Measurements from ENCODE around the gene FPR3. TPM values are rescaled to one million over a fixed set of nuclear protein-coding genes. Genes with fewer than 3 reads are reported as not detected.

Gene FPR3
- total and polyA plus RNA-seq, 11 donors, result 0.38 to 35.5 (median 2.9) TPM

DNA sequence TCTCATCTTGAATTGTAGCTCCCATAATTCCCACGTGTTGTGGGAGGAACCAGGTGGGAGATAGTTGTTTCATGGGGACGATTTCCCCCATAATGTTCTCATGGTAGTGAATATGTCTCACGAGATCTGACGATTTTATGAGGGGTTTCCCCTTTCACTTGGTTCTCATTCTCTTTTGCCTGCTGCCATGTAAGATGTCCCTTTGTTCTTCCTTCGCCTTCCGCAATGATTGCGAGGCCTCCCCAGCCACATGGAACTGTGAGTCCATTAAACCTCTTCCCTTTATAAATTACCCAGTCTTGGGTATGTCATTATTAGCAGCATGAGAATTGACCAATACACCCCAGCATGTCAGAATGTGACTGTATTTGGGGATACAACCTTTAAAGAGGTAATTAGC, 39.4 kb upstream of the FPR3 start:
- 81 to 84% (median 84%) methylated on average over 7 of the region's 7 CpGs for WGBS, 4 donors
- DNase-seq, result no peak
- no peak for ATAC-seq
- Histone ChIP-seq H3K4me3 (no peak overlapping the region), H3K36me3 (no peaks in the 10 kb centered on the region), H3K4me1 (peaks cover 0 to 36% (median 0%) of the 10 kb centered on the region in 12 donors), H3K27me3 (peaks cover 0 to 6% (median 0%) of the 10 kb centered on the region in 9 donors), H3K9me3 (no peaks in the 10 kb centered on the region), H3K27ac (peak overlapping the region in 1 of 12 donors; percentile 92)
- intact Hi-C loops (cut with DNase I), result no loop called here
- no peak for TF ChIP-seq POLR2A (IDR thresholded peaks at IDR 0.05)
- TF ChIP-seq, protein P1, sequence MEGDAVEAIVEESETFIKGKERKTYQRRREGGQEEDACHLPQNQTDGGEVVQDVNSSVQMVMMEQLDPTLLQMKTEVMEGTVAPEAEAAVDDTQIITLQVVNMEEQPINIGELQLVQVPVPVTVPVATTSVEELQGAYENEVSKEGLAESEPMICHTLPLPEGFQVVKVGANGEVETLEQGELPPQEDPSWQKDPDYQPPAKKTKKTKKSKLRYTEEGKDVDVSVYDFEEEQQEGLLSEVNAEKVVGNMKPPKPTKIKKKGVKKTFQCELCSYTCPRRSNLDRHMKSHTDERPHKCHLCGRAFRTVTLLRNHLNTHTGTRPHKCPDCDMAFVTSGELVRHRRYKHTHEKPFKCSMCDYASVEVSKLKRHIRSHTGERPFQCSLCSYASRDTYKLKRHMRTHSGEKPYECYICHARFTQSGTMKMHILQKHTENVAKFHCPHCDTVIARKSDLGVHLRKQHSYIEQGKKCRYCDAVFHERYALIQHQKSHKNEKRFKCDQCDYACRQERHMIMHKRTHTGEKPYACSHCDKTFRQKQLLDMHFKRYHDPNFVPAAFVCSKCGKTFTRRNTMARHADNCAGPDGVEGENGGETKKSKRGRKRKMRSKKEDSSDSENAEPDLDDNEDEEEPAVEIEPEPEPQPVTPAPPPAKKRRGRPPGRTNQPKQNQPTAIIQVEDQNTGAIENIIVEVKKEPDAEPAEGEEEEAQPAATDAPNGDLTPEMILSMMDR (IDR thresholded peaks at IDR 0.05), result no peak

DNA sequence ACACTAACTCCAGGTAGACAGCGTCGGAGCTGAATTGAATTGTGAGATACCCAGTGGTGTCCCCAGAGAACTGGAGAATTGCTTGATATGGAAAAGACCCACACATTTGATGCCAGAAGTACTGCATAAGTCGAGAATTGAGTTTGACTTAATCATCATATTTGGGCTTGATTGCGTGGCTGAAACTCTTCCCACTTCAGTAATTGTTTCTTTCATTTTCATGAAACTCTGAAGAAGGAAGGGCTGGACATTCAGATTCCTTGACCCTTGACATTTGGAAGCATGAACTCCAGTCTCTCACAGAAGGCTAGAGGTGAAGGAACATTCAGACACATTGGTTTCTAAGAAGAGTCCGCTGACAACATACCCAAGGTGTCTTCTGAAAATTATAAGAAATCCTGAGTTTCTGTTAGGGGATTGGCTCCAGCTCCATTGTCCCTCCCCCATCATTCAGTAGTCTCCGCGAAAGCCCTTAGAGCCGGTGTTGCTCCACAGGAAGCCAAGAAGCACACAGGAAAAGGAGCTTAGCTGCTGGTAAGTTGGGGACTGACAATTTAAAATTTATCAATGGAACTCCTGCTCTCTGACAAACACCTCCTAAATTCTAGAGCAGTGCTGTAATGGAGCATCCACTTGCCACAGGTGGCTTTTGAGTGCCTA, 34.1 kb upstream of the FPR3 start, which contains the start of gene FPR2:
TSS of gene FPR2 (plus strand) at position 484 of the 660 bp plus-strand sequence. CDS start 7,479 bp downstream, outside the sequence.
- peaks cover 0 to 28% (median 0%) of the 10 kb centered on the region in 12 donors for H3K4me1 ChIP-seq
- no peak for DNase-seq
- no peak for ATAC-seq
- peaks cover 0 to 29% (median 0%) of the 10 kb centered on the region in 9 donors for H3K27me3 ChIP-seq
- H3K36me3 ChIP-seq, result no peaks in the 10 kb centered on the region
- intact Hi-C loops (cut with DNase I), result no loop called here
- no peaks in the 10 kb centered on the region for H3K9me3 ChIP-seq
- peak within 1 kb of the TSS in 1 of 12 donors; percentile 51 for H3K4me3 ChIP-seq
- 48 to 53% (median 51%) methylated on average over 8 of the region's 8 CpGs for WGBS, 4 donors
- H3K27ac ChIP-seq, result peak within 1 kb of the TSS in 1 of 12 donors; percentile 83
- no peak for TF ChIP-seq POLR2A (IDR thresholded peaks at IDR 0.05)
- TF ChIP-seq, protein P1 (IDR thresholded peaks at IDR 0.05), result no peak

DNA sequence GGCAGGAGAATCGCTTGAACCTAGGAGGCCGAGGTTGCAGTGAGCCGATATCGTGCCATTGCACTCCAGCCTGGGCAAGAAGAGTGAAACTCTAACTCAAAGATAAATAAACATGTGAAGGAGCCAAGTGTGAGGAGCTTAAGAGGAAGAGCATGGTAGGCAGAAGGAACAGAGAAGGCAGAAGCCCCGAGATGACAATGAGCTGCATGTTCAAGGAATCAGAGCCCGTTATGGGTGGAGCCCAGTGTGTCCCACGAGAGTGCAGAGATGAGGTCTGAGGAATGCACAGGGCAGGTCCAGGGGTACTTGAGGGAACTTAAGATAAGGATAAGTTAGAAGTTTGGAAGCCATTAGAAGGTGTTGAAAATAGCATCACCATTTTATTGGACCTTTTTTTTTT, 33.3 kb upstream of the FPR3 start:
- Histone ChIP-seq H3K36me3 (no peaks in the 10 kb centered on the region), H3K4me3 (peak overlapping the region in 1 of 12 donors; percentile 51), H3K4me1 (peaks cover 0 to 34% (median 0%) of the 10 kb centered on the region in 12 donors), H3K9me3 (no peaks in the 10 kb centered on the region), H3K27me3 (peaks cover 0 to 29% (median 0%) of the 10 kb centered on the region in 9 donors), H3K27ac (peak overlapping the region in 1 of 12 donors; percentile 83)
- DNase-seq, result no peak
- no peak for TF ChIP-seq POLR2A (IDR thresholded peaks at IDR 0.05)
- TF ChIP-seq, protein P1 (IDR thresholded peaks at IDR 0.05), result no peak
- ATAC-seq, result peak in 1 of 4 donors; percentile 48
- intact Hi-C loops (cut with DNase I), result no loop called here
- WGBS, 4 donors, result 73 to 77% (median 76%) methylated on average over 7 of the region's 7 CpGs

DNA sequence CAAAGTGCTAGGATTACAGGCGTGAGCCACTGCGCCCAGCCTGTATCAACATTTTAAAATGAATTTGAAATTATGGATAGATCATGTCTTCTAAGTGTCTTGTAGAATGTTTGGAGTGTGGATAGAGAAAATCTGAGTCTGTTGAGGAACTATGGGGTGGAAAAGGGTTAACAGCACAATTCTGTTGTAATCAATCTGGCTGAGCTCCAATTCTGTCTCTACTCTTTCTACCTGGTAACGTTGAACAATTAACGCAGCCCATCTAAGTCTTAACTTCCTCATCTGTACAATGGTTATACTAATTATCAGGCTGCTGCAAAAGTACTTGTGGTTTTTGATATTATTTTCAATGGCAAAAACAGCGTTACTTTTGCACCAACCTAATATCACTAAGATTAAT, 29.9 kb upstream of the FPR3 start:
- no peaks in the 10 kb centered on the region for H3K9me3 ChIP-seq
- H3K27me3 ChIP-seq, result peaks cover 0 to 27% (median 0%) of the 10 kb centered on the region in 9 donors
- DNase-seq, result no peak
- H3K36me3 ChIP-seq, result no peaks in the 10 kb centered on the region
- ATAC-seq, result no peak
- peaks cover 0 to 35% (median 0%) of the 10 kb centered on the region in 12 donors for H3K4me1 ChIP-seq
- no peak for TF ChIP-seq POLR2A (IDR thresholded peaks at IDR 0.05)
- TF ChIP-seq, protein P1 (IDR thresholded peaks at IDR 0.05), result no peak
- no peak overlapping the region for H3K4me3 ChIP-seq
- peak overlapping the region in 1 of 12 donors; percentile 58 for H3K27ac ChIP-seq
- WGBS, 4 donors, result 49 to 68% (median 60%) methylated on average over 5 of the region's 5 CpGs
- intact Hi-C loops (cut with DNase I), result no loop called here
